Gastrocnemius medialis (tissue), 4 donors: ENCODE results near the gene SHISAL1. TPM values are rescaled to one million over a fixed set of nuclear protein-coding genes. Genes with fewer than 3 reads are reported as not detected.

Source experiments
- ATAC-seq, 2 donors: fragments of 150-250 bp; one replicate each; pipeline ENCODE4 v1.9.1; 2016
- DNase-seq, 2 donors: peaks; one replicate each; pipeline ENCODE4 v3.0.0-alpha.2; 2019
- H3K27ac ChIP-seq, 4 donors: fragments of 200-600 bp; sonication (generic); 1 replicate in 1 of 4; 2 replicates in 3 of 4; pipeline ENCODE4 v1.5.1; 2016 to 2018; ENCODE audit warnings: mild to moderate bottlenecking in 2 of 4, moderate library complexity in 1 of 4
- H3K27me3 ChIP-seq, 3 donors: fragments of 200-600 bp; sonication (generic) in 2 of 3; 1 replicate in 1 of 3; 2 replicates in 2 of 3; pipeline versions ENCODE4 v1.5.1 to v1.6.0; 2016 to 2019; ENCODE audit warnings: mild to moderate bottlenecking in 1 of 3, moderate library complexity in 1 of 3
- H3K36me3 ChIP-seq, 2 donors: fragments of 200-600 bp; sonication (generic) in 1 of 2; one replicate each; pipeline ENCODE4 v1.5.1; 2017 to 2018
- H3K4me1 ChIP-seq, 2 donors: fragments of 200-600 bp; sonication (generic) in 1 of 2; one replicate each; pipeline ENCODE4 v1.5.1; 2016 to 2017; ENCODE audit warnings: mild to moderate bottlenecking in 2 of 2
- H3K4me3 ChIP-seq, 4 donors: fragments of 200-600 bp; sonication (generic) in 3 of 4; 1 replicate in 1 of 4; 2 replicates in 3 of 4; pipeline ENCODE4 v1.5.1; 2016 to 2019; ENCODE audit warnings: mild to moderate bottlenecking in 2 of 4
- H3K9me3 ChIP-seq, 3 donors: fragments of 200-600 bp; sonication (generic) in 2 of 3; 1 replicate in 1 of 3; 2 replicates in 2 of 3; pipeline ENCODE4 v1.5.1; 2016 to 2019
- CTCF ChIP-seq, 5 experiments: fragments of 450-650 bp in 3 of 5; fragments of 200-600 bp in 2 of 5; sonication (generic) in 2 of 5; IDR thresholded peaks in 4 of 5; conservative IDR thresholded peaks in 1 of 5; 1 replicate in 4 of 5; 2 replicates in 1 of 5; pipeline ENCODE4 v1.5.1; 2016 to 2019; ENCODE audit warnings: antibody characterized with exemption in 5 of 5, mild to moderate bottlenecking in 3 of 5, moderate library complexity in 3 of 5
- POLR2A ChIP-seq, 2 donors: fragments of 450-650 bp; IDR thresholded peaks; one replicate each; pipeline ENCODE4 v1.6.1; 2017; ENCODE audit warnings: antibody characterized with exemption in 2 of 2, mild to moderate bottlenecking in 2 of 2, moderate library complexity in 2 of 2
- in situ Hi-C, 4 donors: fragments of 200-750 bp; cut with MboI; loops; one replicate each; pipeline versions ENCODE4 v1.15.0 to v1.8.0; 2017; ENCODE audit warnings: low sequenced_read_pairs in 4 of 4
- intact Hi-C: fragments of 100-400 bp; cut with DNase I; formaldehyde crosslinking; loops from one replicate; pipeline ENCODE4 v1.15.1; 2023; ENCODE audit warnings: low total_unique reads
- total RNA-seq, 4 donors: library from RNA; depleted of rRNA; stranded (reverse); fragments of >200 nt; gene quantifications; one replicate each; pipeline versions ENCODE4 v1.1.0 to v1.2.3, GENCODE V29; 2016

The SHISAL1 gene
- total RNA-seq, 4 donors from 2014 or later: 0.03 to 0.10 TPM; not detected in 2

- ATAC-seq (no peak), DNase-seq (no peak)
- intact Hi-C loops (no loop called here), in situ Hi-C loops (no loop called here)
- H3K4me3 ChIP-seq: peak overlapping the region in 2 of 4 donors; percentile 25 to 41
- no peaks in the 10 kb centered on the region for H3K36me3 ChIP-seq
- H3K27ac ChIP-seq: no peak overlapping the region
- H3K27me3 ChIP-seq: peaks cover 69 to 70% (median 70%) of the 10 kb centered on the region in 3 donors
- no peaks in the 10 kb centered on the region for H3K9me3 ChIP-seq
- TF ChIP-seq CTCF (IDR thresholded peaks at IDR 0.05 in 4 of 5, conservative IDR thresholded peaks at IDR 0.05 in 1 of 5) (no peak), POLR2A (IDR thresholded peaks at IDR 0.05) (no peak)
- peaks cover 0 to 3% of the 10 kb centered on the region in 2 donors for H3K4me1 ChIP-seq
Measured at GRCh38 chr22:44330188-44330743, 17.5 kb upstream of the SHISAL1 start.

- Histone ChIP-seq H3K27me3 (peaks cover 66 to 72% (median 67%) of the 10 kb centered on the region in 3 donors), H3K36me3 (no peaks in the 10 kb centered on the region), H3K4me3 (no peak overlapping the region), H3K4me1 (peaks cover 0 to 3% of the 10 kb centered on the region in 2 donors), H3K27ac (no peak overlapping the region), H3K9me3 (no peaks in the 10 kb centered on the region)
- no peak for TF ChIP-seq POLR2A (IDR thresholded peaks at IDR 0.05)
- TF ChIP-seq CTCF (IDR thresholded peaks at IDR 0.05 in 4 of 5, conservative IDR thresholded peaks at IDR 0.05 in 1 of 5): no peak
- DNase-seq (no peak), ATAC-seq (no peak)
- in situ Hi-C loops (no loop called here), intact Hi-C loops (no loop called here)
Measured at GRCh38 chr22:44329179-44329796, 16.5 kb upstream of the SHISAL1 start.

- H3K27ac ChIP-seq: no peak overlapping the region
- in situ Hi-C loops (no loop called here), intact Hi-C loops (no loop called here)
- no peaks in the 10 kb centered on the region for H3K9me3 ChIP-seq
- peaks cover 0 to 3% of the 10 kb centered on the region in 2 donors for H3K4me1 ChIP-seq
- TF ChIP-seq POLR2A (IDR thresholded peaks at IDR 0.05): no peak
- no peak for TF ChIP-seq CTCF (IDR thresholded peaks at IDR 0.05 in 4 of 5, conservative IDR thresholded peaks at IDR 0.05 in 1 of 5)
- no peaks in the 10 kb centered on the region for H3K36me3 ChIP-seq
- H3K27me3 ChIP-seq: peaks cover 61 to 68% (median 65%) of the 10 kb centered on the region in 3 donors
- DNase-seq (no peak), ATAC-seq (no peak)
- H3K4me3 ChIP-seq: no peak overlapping the region
Measured at GRCh38 chr22:44328762-44329161, 16.0 kb upstream of the SHISAL1 start.

GRCh38 chr22:44328326-44328725, 15.6 kb upstream of the SHISAL1 start:
- Histone ChIP-seq H3K9me3 (no peaks in the 10 kb centered on the region), H3K36me3 (no peaks in the 10 kb centered on the region), H3K4me1 (peaks cover 0 to 3% of the 10 kb centered on the region in 2 donors), H3K27me3 (peaks cover 57 to 64% (median 63%) of the 10 kb centered on the region in 3 donors), H3K27ac (no peak overlapping the region), H3K4me3 (no peak overlapping the region)
- ATAC-seq (no peak), DNase-seq (no peak)
- in situ Hi-C loops: no loop called here
- intact Hi-C loops: no loop called here
- TF ChIP-seq CTCF (IDR thresholded peaks at IDR 0.05 in 4 of 5, conservative IDR thresholded peaks at IDR 0.05 in 1 of 5): no peak
- TF ChIP-seq POLR2A (IDR thresholded peaks at IDR 0.05): no peak
